Esophagus squamous epithelium (tissue), 4 donors: ENCODE results near the gene ATP13A4.

Experiments
- CTCF ChIP-seq, 6 experiments: fragments of 450-650 bp in 4 of 6; fragments of 200-600 bp in 2 of 6; sonication (generic) in 2 of 6; IDR thresholded peaks; one replicate each; pipeline ENCODE4 v1.5.1; 2016 to 2019; ENCODE audit warnings: antibody characterized with exemption in 6 of 6, mild to moderate bottlenecking in 4 of 6, moderate library complexity in 4 of 6
- POLR2A ChIP-seq, 4 donors: fragments of 450-650 bp; IDR thresholded peaks; one replicate each; pipeline ENCODE4 v1.6.1; 2017; ENCODE audit warnings: antibody characterized with exemption in 4 of 4, mild to moderate bottlenecking in 4 of 4, moderate library complexity in 3 of 4

- TF ChIP-seq CTCF (IDR thresholded peaks at IDR 0.05) (no peak), POLR2A (IDR thresholded peaks at IDR 0.05) (no peak)
Measured at GRCh38 chr3:193556841-193557240, 2.1 kb upstream of the ATP13A4 start.
